Measurements from ENCODE around the gene SDSL. TPM values are rescaled to one million over a fixed set of nuclear protein-coding genes. Genes with fewer than 3 reads are reported as not detected.

SDSL gene
- total RNA-seq, 1 experiment from 2014 or later = 3.9 TPM

GRCh38 chr12:113396200-113396599 is 26.0 kb upstream of the SDSL start:
- DNase-seq (ENCODE audit: low read depth) = no peak

DNA sequence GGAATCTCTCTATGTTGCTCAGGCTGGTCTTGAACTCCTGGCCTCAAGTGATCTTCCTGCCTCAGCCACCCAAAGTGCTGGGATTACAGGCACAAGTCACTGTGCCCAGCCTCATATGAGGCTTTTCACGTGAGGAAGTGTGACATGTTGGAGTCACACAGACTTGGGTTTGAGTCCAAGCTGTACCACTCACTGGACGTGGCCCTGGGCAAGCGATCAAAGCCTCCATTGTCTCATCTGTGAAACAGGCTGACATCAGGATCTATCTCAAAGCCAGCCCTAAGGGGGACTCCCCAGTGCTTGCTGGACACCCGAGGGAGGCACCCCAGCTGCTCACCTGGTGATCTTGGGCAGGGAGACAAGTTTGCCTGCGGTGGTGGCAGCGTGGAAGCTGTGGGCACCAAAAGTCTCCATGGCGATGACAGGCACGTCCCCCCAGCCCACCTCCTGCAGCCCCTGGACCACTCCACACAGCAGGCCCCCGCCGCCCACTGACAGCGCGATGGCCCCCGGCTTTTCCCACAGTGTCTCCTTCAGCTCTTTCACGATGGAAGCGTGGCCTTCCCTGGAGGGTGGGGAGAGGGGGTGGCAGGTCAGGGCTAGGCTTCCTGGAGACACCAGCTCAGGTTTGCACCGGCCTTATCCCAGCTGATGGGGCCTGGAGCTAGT is 25.2 kb upstream of the SDSL start:
- DNase-seq (ENCODE audit: low read depth) = no peak

DNA sequence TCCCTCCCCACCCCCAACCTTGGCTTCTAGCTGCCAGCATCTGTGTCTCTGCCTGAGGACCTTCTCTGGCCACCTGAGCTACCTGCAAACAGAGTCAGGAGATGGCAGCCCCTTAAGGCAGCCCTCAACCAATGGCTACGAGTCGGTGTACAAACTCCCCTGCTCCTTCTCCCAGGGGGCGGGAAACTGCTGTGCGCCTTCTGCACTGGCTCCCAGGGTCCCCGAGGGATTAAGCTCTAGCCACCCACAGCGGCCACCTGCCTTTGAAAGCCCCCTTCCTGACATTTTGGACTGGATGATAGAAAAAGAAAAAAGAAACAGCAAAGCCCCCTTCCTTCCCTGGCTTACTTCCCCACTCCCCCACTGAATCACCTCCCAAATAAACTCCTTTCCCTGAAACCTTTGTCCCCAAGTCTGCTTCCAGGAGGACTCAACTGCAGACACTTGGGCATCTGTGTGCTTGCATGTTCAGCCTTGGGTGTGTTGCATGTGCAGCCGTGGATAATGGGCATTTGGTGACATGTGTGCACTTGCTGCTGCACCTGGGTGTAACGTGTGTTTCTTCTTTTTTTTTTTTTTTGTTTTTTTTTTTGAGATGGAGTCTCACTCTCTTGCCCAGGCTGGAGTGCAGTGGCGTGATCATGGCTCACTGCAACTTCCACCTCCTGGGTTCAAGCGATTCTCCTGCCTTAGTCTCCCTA is 24.5 kb upstream of the SDSL start:
- DNase-seq (ENCODE audit: low read depth) = no peak

GRCh38 chr12:113398346-113399290 is 23.6 kb upstream of the SDSL start:
- DNase-seq (ENCODE audit: low read depth) = no peak

GRCh38 chr12:113399490-113399889 is 22.7 kb upstream of the SDSL start:
- no peak for DNase-seq (ENCODE audit: low read depth)

DNA sequence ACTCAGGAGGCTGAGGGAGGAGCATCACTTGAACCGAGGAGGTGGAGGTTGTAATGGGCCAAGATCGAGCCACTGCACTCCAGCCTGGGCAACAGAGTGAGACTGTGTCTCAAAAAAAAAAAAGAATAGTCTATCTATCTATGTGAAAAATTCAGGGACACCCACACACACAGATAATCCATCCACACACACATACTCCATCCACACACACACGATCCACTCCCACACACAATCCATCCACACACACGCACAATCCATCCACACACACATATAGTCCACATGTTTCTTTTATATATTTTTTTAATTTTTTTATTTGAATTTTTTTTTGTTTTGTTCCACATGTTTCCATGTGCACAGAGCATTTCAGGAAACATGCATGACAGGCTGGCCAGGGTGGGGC is 21.8 kb upstream of the SDSL start:
- no peak for DNase-seq (ENCODE audit: low read depth)

- DNase-seq (ENCODE audit: low read depth) = no peak
These were observed 20.8 kb upstream of the SDSL start for GRCh38 chr12:113401066-113402000.

GRCh38 chr12:113402586-113403260 is 19.5 kb upstream of the SDSL start:
- no peak for DNase-seq (ENCODE audit: low read depth)

DNA sequence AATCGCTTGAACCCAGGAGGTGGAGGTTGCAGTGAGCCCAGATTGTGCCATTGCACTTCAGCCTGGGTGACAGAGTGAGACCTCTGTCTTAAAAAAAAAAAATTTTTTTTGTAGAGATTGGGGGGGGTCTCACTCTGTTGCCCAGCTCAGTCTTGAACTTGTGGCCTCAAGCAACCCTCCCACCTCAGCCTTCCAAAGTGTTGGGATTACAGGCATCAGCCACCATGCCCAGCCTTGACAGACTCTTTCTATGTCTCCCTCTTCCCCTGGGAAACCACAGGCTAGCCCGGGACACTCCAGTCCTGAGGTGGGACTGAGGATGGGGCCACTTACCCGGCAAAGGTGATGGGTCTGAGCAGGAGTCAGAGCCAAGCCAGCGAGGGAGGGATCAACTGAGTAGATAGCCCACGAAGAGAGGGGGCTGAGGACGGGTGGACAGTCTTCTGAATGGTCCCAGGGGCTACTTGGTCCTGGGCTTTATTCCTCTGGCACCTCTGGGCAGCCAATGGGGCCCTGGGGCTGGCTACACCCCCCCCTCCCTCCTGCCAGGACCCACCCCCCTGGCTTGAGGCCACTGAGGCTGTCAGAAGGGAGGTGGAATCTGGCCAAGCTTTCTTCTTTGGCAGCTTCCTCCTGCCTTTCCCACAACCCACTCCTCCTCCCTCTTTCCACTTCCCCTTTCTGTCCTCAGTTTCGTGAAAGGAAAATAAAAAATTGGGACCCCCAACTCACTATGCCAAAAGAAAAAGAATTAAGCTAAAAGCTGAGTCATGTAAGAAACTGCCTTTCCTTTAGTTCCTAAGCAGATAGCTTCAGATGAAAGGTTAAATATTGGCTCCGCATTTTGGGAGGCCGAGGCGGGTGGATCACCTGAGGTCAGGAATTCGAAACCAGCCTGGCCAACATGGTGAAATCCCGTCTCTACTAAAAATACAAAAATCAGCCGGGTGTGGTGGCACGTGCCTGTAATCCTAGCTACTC is 18.5 kb upstream of the SDSL start, which contains the start of gene SDS:
TSS of gene SDS (minus strand) at position 453 of the 981 bp plus-strand sequence. CDS start 4,179 bp downstream, outside the sequence.
- peak; percentile 33 for DNase-seq (ENCODE audit: low read depth)

GRCh38 chr12:113405694-113406093 is 16.5 kb upstream of the SDSL start:
- DNase-seq (ENCODE audit: low read depth) = no peak

DNA sequence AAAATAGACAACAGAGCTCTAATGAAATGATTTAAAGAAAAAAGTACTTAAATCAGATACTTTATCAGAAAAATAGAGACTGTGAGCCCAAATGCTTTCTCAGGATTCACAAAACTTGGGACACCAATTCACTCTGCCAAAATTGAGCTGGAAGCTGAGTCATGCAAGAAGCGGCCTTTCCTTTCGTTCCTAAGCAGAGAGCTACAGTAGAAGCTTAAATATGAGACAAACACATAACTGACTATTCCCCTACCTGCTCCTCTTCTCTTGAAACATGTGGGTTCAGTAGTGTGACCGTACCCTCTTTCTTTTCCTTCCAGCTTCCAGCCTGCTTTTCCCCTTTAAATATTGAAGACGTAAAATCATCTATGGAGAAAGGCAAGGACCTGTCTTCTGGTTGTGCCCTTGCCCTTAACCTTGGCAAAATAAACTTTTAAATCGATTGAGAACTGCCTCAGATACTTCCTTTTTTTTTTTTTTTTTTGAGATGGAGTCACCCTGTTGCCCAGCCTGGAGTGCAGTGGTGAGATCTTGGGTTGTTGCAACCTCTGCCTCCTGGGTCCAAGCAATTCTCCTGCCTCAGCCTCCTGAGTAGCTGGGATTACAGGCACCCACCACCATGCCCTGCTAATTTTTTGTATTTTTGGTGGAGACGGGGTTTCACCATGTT is 14.1 kb upstream of the SDSL start:
- DNase-seq (ENCODE audit: low read depth) = no peak

GRCh38 chr12:113408756-113409298 is 13.4 kb upstream of the SDSL start:
- no peak for DNase-seq (ENCODE audit: low read depth)

- no peak for DNase-seq (ENCODE audit: low read depth)
These were observed 12.6 kb upstream of the SDSL start for GRCh38 chr12:113409462-113410124.

GRCh38 chr12:113413488-113413939 is 8.7 kb upstream of the SDSL start:
- DNase-seq (ENCODE audit: low read depth) = peak; percentile 30

DNA sequence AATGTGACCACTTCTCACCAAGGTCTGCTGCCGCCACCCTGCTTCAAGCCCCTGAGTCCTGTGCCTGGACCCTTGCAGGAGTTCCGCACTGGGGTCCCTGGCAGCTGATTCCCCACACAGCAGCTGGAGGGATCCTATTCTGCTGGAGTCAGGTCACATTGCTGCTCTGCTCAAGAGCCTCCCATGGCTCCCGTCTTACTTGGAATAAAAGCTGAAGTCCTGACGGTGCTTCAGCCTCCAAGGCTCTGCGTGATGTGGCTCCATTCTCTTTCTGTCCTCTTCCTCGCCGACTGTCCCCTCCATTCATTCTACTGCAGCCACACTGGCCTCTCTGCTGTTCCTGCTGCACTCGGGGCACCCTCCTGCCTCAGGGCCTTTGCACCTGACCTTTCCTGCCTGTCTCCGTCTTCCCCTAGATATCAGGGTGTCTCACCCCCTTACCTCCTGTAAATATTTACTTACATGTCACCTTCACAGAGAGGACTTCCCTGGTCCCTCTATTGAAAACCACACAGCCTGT is 7.6 kb upstream of the SDSL start:
- DNase-seq (ENCODE audit: low read depth) = no peak

GRCh38 chr12:113416091-113416754 is 6.0 kb upstream of the SDSL start:
- DNase-seq (ENCODE audit: low read depth) = peak; percentile 54
